ENCODE measurements around the gene DGCR2. TPM values are rescaled to one million over a fixed set of nuclear protein-coding genes. Genes with fewer than 3 reads are reported as not detected.

DGCR2 gene
- total and polyA plus RNA-seq, 10 donors = 9.5 to 60.7 (median 49.3) TPM

DNA sequence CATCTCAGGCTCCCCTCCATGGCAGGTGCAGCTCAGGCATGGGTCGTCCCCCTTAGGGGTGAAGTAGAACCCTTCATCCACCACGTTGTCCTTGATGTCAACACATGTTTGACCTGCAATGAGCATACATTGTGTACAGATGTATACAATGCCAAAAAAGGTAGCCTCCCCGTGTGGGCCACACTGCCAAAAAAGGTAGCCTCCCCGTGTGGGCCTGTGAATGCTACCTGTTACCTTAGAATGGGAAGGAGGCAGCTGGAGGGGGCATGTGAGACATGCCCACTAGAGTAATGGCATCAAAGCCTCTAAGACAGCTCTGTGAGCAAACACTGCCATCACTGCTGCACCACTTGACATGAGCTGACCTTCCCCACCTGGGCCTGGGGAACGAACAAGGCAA is 73.7 kb downstream of the DGCR2 start:
- no peak overlapping the region for H3K27ac ChIP-seq
- TF ChIP-seq POLR2A (IDR thresholded peaks at IDR 0.05) (no peak), POLR2AphosphoS5 (IDR thresholded peaks at IDR 0.05) (no peak)
- TF ChIP-seq, protein P1, sequence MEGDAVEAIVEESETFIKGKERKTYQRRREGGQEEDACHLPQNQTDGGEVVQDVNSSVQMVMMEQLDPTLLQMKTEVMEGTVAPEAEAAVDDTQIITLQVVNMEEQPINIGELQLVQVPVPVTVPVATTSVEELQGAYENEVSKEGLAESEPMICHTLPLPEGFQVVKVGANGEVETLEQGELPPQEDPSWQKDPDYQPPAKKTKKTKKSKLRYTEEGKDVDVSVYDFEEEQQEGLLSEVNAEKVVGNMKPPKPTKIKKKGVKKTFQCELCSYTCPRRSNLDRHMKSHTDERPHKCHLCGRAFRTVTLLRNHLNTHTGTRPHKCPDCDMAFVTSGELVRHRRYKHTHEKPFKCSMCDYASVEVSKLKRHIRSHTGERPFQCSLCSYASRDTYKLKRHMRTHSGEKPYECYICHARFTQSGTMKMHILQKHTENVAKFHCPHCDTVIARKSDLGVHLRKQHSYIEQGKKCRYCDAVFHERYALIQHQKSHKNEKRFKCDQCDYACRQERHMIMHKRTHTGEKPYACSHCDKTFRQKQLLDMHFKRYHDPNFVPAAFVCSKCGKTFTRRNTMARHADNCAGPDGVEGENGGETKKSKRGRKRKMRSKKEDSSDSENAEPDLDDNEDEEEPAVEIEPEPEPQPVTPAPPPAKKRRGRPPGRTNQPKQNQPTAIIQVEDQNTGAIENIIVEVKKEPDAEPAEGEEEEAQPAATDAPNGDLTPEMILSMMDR (IDR thresholded peaks at IDR 0.05 in 8 of 11, conservative IDR thresholded peaks at IDR 0.05 in 3 of 11) = no peak
- intact Hi-C loops (cut with DNase I; ENCODE audit: low total_unique reads) = no loop called here
- H3K27me3 ChIP-seq (replicated peaks in 1 of 7) = no peaks in the 10 kb centered on the region
- no peak overlapping the region for H3K4me3 ChIP-seq
- WGBS, 5 donors = 88 to 93% (median 92%) methylated on average over 4 to 5 of the region's 5 CpGs
- DNase-seq = no peak
- peaks cover 15 to 100% (median 85%) of the 10 kb centered on the region in 6 donors for H3K36me3 ChIP-seq
- no peaks in the 10 kb centered on the region for H3K9me3 ChIP-seq
- H3K4me1 ChIP-seq = no peaks in the 10 kb centered on the region

DNA sequence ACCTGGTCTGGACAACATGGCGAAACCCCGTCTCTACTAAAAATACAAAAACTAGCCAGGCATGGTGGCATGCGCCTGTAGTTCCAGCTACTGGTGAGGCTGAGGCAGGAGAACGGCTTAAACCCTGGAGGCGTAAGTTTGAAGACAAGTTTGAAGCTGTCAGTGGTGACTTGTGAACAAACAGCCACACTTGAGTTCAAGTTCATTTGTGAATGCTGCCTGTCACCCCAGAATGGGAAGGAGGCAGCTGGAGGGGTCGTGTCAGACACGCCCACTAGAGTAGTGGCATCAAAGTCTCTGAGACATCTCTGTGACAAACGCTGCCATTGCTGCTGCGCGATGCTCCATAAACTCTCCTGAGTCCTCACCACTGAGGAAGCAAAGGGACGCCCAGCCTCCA is 74.2 kb downstream of the DGCR2 start:
- no peak for TF ChIP-seq POLR2AphosphoS5 (IDR thresholded peaks at IDR 0.05)
- TF ChIP-seq, protein P1 (IDR thresholded peaks at IDR 0.05 in 8 of 11, conservative IDR thresholded peaks at IDR 0.05 in 3 of 11) = no peak
- TF ChIP-seq POLR2A (IDR thresholded peaks at IDR 0.05) = no peak
- Histone ChIP-seq H3K27ac (no peak overlapping the region), H3K4me3 (no peak overlapping the region), H3K9me3 (no peaks in the 10 kb centered on the region), H3K36me3 (peaks cover 15 to 100% (median 87%) of the 10 kb centered on the region in 6 donors), H3K27me3 (replicated peaks in 1 of 7) (no peaks in the 10 kb centered on the region), H3K4me1 (no peaks in the 10 kb centered on the region)
- no peak for DNase-seq
- WGBS, 5 donors = 94 to 100% (median 97%) methylated on average over 7 to 11 of the region's 11 CpGs
- intact Hi-C loops (cut with DNase I; ENCODE audit: low total_unique reads) = no loop called here

DNA sequence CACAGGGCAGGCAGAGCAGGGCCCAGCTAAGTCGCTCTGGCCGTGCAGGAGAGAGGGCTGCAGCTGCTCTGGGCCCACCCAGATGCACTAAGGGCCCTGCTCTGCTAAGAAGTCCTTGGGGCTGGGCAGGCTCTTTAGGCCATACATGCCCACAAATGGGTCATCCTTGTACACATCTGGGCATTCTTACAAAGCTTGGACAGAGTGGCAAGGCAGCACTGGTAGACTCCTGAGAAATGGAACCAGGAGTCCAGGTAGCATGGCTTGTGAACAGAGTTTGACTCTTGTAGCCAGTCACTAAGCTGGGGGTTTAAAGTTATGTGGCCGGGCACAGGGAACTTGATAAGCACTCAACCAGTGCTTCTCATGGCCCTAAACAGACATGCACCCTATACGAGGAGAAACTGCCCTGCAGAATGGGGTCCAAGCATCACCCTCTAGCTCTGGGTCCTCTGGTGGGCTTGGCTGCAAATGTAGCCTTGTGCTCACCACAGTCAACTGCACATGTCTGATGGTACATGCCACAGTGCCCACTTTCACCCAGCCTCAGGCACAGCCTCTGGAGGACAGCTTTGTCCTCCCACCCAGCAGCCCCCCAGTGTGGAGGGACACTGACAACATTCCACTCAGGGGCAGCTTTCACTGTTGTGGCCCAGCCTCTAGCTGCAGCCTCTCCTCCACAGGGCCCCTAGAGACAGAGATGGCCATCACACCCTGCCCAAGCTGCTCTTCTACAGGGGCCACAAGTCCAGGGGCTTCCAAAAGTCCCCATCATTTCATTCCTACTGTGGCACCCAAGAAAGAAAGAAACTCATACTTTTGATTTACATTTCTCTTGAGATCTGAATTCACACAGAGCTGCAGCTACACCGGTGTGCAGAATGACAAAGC is 75.2 kb downstream of the DGCR2 start:
- Histone ChIP-seq H3K27ac (no peak overlapping the region), H3K4me3 (no peak overlapping the region), H3K27me3 (replicated peaks in 1 of 7) (no peaks in the 10 kb centered on the region), H3K4me1 (no peaks in the 10 kb centered on the region), H3K9me3 (no peaks in the 10 kb centered on the region), H3K36me3 (peaks cover 18 to 100% (median 89%) of the 10 kb centered on the region in 6 donors)
- TF ChIP-seq POLR2A (IDR thresholded peaks at IDR 0.05) = no peak
- TF ChIP-seq, protein P1 (IDR thresholded peaks at IDR 0.05 in 8 of 11, conservative IDR thresholded peaks at IDR 0.05 in 3 of 11) = no peak
- no peak for TF ChIP-seq POLR2AphosphoS5 (IDR thresholded peaks at IDR 0.05)
- peak; percentile 41 for DNase-seq
- 92 to 100% (median 97%) methylated on average over 5 of the region's 5 CpGs for WGBS, 5 donors
- intact Hi-C loops (cut with DNase I; ENCODE audit: low total_unique reads) = no loop called here

DNA sequence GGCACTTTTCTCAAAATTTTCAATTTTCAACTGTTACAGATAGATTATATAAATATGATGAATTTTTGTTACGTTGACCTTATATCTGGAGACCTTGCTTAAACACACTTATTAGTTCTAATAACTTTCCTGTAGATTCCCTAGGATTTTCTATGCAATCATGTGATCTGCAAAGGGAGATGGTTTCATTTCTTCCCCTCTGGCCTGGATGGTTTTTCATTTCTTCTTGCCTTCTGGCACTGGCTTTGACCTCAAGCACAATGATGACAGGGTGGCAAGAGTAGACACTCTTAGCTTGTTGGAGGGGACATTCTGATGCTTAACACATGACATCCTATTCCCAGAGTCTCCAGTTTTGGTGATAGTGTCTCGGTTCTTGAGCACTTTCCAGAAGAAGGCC is 75.9 kb downstream of the DGCR2 start:
- DNase-seq = no peak
- no peaks in the 10 kb centered on the region for H3K4me1 ChIP-seq
- TF ChIP-seq POLR2AphosphoS5 (IDR thresholded peaks at IDR 0.05) (no peak), POLR2A (IDR thresholded peaks at IDR 0.05) (no peak)
- TF ChIP-seq, protein P1 (IDR thresholded peaks at IDR 0.05 in 8 of 11, conservative IDR thresholded peaks at IDR 0.05 in 3 of 11) = no peak
- H3K4me3 ChIP-seq = no peak overlapping the region
- no peaks in the 10 kb centered on the region for H3K9me3 ChIP-seq
- intact Hi-C loops (cut with DNase I; ENCODE audit: low total_unique reads) = no loop called here
- peaks cover 18 to 100% (median 89%) of the 10 kb centered on the region in 6 donors for H3K36me3 ChIP-seq
- no peaks in the 10 kb centered on the region for H3K27me3 ChIP-seq (replicated peaks in 1 of 7)
- H3K27ac ChIP-seq = no peak overlapping the region
- WGBS, 5 donors = 89 to 99% (median 98%) methylated on average over 2 of the region's 2 CpGs

Measured in spleen (tissue), 11 donors.